AG09309 (cell line): Measurements from ENCODE around the gene FAIM2.

Experiments used
- DNase-seq: peaks from one replicate; pipeline ENCODE4 v3.0.0-alpha.2; 2010; ENCODE audit warnings: low read depth
- H3K4me3 ChIP-seq: 2 replicates; pipeline ENCODE4 v1.5.1; 2011; ENCODE audit warnings: mild to moderate bottlenecking, low read depth, low read length, moderate library complexity; ENCODE audit not compliant: control insufficient read depth
- CTCF ChIP-seq: IDR thresholded peaks from 2 replicates; pipeline ENCODE4 v1.5.1; 2011; ENCODE audit warnings: mild to moderate bottlenecking, low read depth, low read length, inconsistent platforms; ENCODE audit not compliant: insufficient read depth, control insufficient read depth; ENCODE audit errors: missing control alignments

FAIM2 gene

GRCh38 chr12:49944046-49944445 lies 40.3 kb upstream of the FAIM2 start:
- no peak overlapping the region for H3K4me3 ChIP-seq
- DNase-seq = no peak
- TF ChIP-seq CTCF = no peak

GRCh38 chr12:49943625-49943960 lies 39.9 kb upstream of the FAIM2 start:
- no peak overlapping the region for H3K4me3 ChIP-seq
- no peak for TF ChIP-seq CTCF
- DNase-seq = no peak

- no peak overlapping the region for H3K4me3 ChIP-seq
- no peak for TF ChIP-seq CTCF
- DNase-seq = no peak
These were observed 39.4 kb upstream of the FAIM2 start for GRCh38 chr12:49942921-49943624.

GRCh38 chr12:49942512-49942893 lies 38.8 kb upstream of the FAIM2 start:
- H3K4me3 ChIP-seq = no peak overlapping the region
- DNase-seq = no peak
- no peak for TF ChIP-seq CTCF

- no peak overlapping the region for H3K4me3 ChIP-seq
- TF ChIP-seq CTCF = no peak
- no peak for DNase-seq
These were observed 38.1 kb upstream of the FAIM2 start for GRCh38 chr12:49941556-49942511.

GRCh38 chr12:49939707-49940106 lies 36.0 kb upstream of the FAIM2 start:
- TF ChIP-seq CTCF = no peak
- DNase-seq = no peak
- H3K4me3 ChIP-seq = no peak overlapping the region
